CD4-positive, alpha-beta T cell treated with Interleukin-21 for 1 hour (primary cell): ENCODE results near the gene SNX4.
"Not testable (repeated sequence)": the region's sequence is repeated elsewhere in the genome, so short reads cannot be mapped to it uniquely, and the experiment has no call there.

Experiments used
- DNase-seq: peaks from one replicate; pipeline ENCODE4 v3.0.0-alpha.2; 2020

Gene SNX4

DNA sequence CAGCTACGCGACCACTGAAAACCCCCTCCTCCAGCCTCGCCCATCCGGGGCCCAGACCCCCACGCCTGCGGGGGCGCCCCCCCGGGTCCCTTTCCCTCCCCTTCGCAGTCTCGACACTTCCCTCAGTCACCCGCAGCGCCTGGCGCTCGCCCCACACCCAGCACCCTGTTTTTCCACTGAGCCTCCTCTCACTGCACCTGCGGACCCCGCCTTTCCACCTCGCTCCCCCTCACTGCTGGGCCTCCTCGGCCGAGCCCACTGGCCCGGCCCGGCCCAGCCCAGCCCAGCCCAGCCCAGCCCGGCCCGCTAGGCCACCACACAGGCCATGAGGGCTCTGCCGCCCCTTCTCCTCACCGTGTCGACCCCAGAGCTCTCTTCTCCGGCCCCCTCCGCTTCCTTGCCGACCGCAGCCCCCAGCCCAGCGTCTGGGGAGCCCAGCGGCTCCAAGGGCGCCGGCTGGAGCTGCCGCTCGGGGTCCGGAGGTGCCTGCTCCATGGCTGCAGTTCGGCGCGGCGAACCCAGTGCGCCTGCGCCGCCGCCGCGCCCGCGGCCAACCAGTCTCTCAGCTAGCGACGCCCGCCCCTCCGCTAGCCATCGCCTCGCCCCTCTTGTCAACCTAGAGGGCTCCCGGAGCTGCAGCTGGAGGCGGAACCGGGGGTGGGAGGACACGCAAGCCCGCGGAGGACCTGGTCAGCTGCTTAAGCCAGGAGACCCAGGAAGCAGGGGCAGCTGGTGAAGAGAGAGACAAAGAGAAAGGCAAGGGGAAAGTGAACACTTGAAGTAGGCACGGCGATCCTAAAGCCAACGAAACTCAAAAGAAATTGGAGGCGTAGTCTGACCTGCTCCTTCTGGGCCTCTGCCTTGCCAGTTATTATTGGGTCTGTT is at the start of gene SNX4:
SNX4 (minus strand) TSS at position 525 of the 885 bp plus-strand sequence; CDS start at position 495, 30 bp downstream.
- peak; percentile 89 for DNase-seq

GRCh38 chr3:125556314-125556713 is 36.3 kb upstream of the SNX4 start:
- no peak for DNase-seq

- no peak for DNase-seq
Measured at GRCh38 chr3:125552401-125552800, 32.4 kb upstream of the SNX4 start.

DNA sequence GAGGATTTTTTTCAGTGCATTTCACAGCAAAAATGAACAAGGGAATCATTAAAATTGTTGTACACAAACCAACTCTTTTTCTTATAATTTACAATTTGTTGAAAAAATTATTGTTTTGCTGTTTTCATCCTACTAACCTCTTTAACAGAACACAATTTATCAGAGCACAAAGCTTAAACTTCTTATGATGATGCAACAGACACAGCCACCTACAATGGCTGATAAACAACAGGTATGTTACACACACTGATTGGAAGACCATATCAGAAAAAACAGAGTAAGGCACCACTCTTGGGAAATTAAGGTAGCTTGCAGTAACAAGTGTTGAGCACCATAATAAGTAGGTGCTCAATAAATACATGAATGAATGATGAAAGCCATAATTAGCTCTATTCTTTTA is 8.9 kb upstream of the SNX4 start:
- no peak for DNase-seq

DNA sequence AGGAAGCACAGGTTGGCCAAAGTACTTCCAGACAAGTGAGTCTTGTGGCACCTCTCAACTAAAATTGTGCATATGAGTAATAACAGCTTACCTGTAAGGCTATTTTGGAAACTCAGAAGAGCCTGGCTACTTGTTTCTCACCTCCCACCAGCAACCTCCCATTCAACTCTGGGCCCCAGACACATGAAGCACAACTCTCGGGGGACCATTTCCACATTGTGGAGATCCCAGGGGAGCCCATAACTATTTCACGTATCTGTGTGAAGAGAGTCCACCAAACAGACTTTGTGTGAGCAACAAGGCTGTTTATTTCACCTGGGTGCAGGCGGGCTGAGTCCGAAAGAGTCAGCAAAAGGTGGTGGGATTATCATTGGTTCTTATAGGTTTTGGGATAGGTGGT is 5.2 kb upstream of the SNX4 start:
- no peak for DNase-seq

DNA sequence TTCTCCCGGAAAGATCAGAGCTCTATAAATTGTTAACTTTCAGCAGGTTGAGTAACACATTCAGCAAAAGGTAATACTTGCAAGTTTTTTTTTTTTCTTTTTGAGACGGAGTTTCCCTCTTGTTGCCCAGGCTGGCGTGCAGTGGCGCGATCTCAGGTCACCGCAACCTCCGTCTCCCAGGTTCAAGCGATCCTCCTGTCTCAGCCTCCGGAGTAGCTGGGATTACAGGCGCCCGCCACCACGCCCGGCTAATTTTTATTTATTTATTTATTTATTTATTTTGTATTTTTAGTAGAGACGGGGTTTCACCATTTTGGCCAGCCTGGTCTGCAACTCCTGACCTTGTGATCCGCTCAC is 539 bp upstream of the SNX4 start:
- DNase-seq, result not testable (repeated sequence)

GRCh38 chr3:125515421-125515820 is 4.6 kb downstream of the SNX4 start:
- no peak for DNase-seq

DNA sequence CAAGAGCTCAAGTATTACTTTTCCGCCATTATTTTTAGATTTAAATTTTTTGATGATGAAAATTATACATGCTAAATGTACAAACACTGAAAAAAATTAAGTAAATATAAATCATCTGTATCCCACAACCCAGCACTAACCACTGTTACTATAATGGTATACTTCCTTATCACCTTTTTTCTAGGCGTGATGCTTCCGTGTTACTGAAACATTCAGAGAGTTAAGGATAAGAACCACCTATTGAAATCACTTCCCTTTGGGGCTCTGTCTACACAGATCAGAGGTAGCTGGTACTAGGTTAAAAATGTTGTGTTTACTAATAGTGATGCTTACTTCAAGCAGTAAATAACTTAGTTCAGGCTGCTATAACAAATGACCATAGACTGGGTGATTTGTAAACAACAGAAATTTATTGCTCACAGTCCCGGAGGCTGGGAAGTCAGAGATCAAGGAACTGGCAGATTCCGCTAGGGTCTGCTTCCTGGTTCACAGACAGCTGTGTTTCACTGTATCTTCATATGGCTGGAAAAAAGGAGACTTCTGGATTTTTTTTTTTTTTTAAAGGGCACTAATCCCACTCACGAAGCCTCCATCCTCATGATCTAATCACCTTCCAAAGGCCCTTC is 6.4 kb downstream of the SNX4 start:
- no peak for DNase-seq

- DNase-seq, result no peak
Measured at GRCh38 chr3:125512135-125512920, 7.7 kb downstream of the SNX4 start.

DNA sequence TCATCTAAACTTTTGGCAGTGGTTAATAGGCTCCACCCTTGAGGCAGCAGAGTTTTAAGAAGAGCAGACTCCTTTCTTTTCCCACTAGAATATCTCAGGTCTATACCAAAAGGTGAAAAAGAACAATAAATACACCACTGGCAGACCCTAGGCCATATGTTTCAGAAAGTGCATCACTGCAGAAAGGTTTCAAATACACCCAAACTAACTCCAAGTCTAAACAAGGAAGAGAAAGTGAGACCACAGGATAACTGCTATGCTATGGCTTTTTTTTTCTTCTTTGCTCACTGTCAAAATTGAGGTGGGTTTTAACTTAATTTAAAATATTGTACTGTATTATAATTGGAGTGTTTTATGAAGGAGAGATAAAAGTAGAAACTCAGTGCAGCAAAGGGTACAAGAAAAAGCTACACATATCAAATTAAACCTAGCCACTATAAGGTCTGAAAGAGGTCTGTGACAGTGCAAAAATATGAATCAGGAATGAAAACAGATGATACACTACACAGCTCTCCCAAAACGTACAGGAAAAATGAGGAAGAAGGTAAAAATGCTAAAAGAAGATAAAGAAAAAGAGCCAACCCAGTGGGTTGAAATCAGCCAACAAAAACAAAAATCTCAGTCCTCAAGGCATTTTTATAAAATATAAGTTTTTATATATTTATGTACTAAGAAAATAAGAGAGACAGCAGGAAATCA is 8.4 kb downstream of the SNX4 start:
- no peak for DNase-seq

- DNase-seq, result no peak
Measured at GRCh38 chr3:125507128-125507527, 12.9 kb downstream of the SNX4 start.

DNA sequence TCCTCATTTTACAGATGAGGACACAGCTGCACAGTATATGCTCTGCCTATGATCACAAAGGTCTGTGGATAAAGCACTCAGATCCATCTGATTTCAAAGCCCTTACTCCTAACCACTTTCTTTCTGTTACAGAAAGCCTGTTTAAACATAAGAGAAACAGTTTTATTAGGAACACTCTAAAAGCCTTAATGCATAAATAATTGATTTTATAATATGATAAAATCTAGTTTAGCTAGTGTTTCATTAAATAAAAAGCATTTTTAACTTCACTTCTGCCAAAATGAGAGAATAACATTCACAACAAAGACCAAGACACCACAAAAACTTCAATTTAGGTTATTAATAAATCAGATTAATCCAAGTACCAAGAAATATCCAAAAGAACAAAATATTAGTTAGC is 21.4 kb downstream of the SNX4 start:
- no peak for DNase-seq

DNA sequence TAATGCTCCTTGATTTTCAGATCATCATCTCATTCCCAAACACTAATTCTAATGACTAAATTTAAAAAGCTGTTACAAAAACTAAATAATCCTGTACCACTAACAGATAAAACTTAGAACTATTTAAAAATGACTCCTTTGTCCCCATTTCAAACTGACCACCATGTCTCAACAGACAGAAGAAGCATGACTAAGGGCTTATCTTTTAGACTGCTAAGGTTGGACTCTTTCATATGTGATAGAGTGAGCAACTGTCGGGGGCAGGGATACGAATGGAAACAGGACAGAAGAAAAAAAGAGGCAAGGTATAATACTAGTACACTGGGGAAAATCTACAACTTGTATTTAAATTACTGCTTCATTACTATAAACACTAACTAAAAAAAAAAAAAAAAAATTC is 23.3 kb downstream of the SNX4 start:
- no peak for DNase-seq

- no peak for DNase-seq
Measured at GRCh38 chr3:125482406-125482805, 37.6 kb downstream of the SNX4 start.

DNA sequence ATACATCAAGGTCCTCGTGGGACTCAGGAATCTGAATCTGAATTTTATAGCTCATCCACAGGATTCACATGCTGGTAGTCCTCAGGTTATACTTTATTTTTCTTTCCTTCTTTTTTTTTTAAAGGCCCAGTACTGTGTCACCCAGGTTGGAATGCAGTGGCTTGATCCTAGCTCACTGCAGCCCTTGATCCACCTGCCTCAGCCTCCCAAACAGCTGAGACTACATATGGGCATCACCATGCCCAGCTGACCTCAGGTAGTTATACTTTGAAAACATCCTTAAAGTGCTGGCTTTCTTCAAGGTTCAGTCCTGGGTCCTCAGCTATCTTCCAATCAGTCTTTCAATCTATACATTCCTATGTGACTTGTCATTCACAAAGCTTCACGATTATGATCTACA is 38.2 kb downstream of the SNX4 start:
- DNase-seq, result no peak

GRCh38 chr3:125481375-125481759 is 38.6 kb downstream of the SNX4 start:
- DNase-seq, result not testable (repeated sequence)

DNA sequence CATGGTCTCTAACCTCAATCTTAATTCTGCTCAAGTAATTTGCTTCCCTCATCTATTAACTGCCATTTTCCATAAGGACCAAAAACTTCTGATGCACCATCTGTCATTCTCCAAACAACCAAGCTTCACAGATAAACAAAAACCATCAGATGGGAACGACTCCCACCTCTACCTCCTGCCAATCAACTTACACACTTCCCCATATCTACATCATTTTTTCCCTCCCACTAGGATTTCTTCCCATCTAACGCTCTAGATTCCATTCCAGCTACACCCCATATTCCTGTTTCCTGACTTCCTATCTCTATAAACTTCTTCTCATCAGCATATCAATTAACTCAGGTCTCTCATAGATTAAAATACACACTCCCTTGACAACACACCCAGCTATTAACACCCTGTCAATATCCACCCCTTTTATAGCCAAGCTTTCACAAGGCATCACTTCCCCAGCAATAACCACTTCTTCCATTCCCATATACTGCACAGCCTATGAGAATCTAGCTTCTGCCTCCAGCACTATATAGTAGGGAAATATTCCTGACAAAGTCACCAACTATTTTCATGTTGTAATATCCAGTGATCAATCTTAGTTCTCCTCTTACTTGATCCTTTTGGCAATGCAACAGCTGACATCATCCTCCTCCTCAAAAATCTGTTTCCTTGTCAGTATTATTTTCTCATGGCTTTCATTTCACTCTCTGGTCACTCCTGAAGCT is 39.2 kb downstream of the SNX4 start:
- no peak for DNase-seq

GRCh38 chr3:125479091-125479490 is 40.9 kb downstream of the SNX4 start:
- no peak for DNase-seq

DNA sequence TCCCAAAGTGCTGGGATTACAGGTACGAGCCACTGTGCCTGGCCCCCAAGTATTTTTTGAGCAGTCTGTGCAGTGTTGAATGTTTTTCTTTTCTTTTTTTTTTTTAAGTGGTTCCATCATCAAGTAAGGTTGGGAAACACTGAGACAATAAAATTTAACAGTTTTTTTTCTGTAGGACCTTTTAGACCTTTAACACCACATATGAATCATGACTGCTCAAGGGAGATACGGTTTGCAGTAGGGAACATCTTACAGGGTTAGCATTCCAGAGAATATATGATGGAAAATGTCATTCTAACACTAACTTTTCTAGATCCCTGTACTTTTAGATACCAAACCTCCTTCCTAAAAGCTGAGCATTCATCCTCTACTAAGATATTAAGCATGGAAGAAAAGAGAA is 41.7 kb downstream of the SNX4 start:
- no peak for DNase-seq

GRCh38 chr3:125477701-125478100 is 42.3 kb downstream of the SNX4 start:
- no peak for DNase-seq

GRCh38 chr3:125470671-125471070 is 49.3 kb downstream of the SNX4 start:
- DNase-seq, result no peak

- DNase-seq, result no peak
Measured at GRCh38 chr3:125462722-125463299, 57.2 kb downstream of the SNX4 start.
